Epithelial cell of esophagus (primary cell): ENCODE measurements around the gene TTC21A.

ENCODE experiments used
- DNase-seq: peaks from one replicate; pipeline ENCODE4 v3.0.0; 2010; ENCODE audit warnings: low read depth
- H3K4me3 ChIP-seq: 2 replicates; pipeline ENCODE4 v1.5.1; 2011; ENCODE audit warnings: mild to moderate bottlenecking, low read length, control low read depth
- TF ChIP-seq, protein P1 (sequence below): IDR thresholded peaks from 2 replicates; pipeline ENCODE4 v1.5.1; 2011; ENCODE audit warnings: low read depth, mild to moderate bottlenecking, low read length, control low read depth, inconsistent platforms; ENCODE audit not compliant: insufficient read depth; ENCODE audit errors: missing control alignments

The TTC21A gene

DNA sequence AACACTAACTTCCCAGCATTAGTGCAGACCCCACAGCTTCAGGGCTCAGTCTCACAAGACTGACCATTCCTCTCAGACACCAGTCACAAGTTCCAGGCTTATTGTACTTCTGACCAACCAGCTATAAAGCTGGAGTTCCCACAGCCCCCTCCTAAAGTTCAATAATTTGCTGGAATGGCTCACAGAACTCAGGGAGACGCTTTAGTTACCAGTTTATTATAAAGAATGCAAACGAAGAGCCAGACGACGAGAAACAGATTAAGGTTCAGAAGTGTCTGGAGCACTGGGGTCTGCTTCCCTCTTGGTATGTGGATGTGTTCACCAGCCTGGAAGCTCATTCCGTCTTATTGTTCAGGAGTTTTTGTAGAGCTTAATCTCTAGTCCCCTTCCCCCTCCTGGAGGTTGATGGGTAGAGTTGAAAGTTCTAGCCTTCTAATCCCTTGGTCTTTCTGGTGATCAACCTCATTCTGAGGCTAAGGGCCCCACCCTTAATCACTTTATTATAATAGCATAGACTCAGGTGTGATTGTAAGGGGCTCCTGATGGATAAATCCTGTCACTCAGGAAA is 50.8 kb downstream of the TTC21A start:
- H3K4me3 ChIP-seq = no peak overlapping the region
- DNase-seq = no peak
- TF ChIP-seq, protein P1, sequence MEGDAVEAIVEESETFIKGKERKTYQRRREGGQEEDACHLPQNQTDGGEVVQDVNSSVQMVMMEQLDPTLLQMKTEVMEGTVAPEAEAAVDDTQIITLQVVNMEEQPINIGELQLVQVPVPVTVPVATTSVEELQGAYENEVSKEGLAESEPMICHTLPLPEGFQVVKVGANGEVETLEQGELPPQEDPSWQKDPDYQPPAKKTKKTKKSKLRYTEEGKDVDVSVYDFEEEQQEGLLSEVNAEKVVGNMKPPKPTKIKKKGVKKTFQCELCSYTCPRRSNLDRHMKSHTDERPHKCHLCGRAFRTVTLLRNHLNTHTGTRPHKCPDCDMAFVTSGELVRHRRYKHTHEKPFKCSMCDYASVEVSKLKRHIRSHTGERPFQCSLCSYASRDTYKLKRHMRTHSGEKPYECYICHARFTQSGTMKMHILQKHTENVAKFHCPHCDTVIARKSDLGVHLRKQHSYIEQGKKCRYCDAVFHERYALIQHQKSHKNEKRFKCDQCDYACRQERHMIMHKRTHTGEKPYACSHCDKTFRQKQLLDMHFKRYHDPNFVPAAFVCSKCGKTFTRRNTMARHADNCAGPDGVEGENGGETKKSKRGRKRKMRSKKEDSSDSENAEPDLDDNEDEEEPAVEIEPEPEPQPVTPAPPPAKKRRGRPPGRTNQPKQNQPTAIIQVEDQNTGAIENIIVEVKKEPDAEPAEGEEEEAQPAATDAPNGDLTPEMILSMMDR = no peak

DNA sequence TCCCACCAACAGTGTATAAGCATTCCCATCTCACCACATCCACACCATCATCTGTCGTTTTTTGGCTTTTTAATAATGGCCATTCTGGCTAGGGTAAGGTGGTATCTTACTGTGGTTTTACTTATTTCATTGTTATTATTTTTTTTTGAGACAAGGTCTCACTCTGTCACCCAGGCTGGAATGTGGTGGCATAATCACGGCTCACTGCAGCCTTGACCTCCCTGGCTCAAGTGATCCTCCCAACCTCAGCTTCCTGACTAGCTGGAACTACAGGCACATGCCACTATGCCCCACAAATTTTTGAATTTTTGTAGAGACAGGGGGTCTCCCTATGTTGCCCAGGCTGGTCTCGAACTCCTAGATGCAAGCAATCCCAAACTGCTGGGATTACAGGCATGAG is 56.9 kb downstream of the TTC21A start:
- TF ChIP-seq, protein P1 = no peak
- no peak for DNase-seq
- no peak overlapping the region for H3K4me3 ChIP-seq

- no peak for DNase-seq
- TF ChIP-seq, protein P1 = no peak
- no peak overlapping the region for H3K4me3 ChIP-seq
Observed at GRCh38 chr3:39165518-39165917, 58.0 kb downstream of the TTC21A start.

DNA sequence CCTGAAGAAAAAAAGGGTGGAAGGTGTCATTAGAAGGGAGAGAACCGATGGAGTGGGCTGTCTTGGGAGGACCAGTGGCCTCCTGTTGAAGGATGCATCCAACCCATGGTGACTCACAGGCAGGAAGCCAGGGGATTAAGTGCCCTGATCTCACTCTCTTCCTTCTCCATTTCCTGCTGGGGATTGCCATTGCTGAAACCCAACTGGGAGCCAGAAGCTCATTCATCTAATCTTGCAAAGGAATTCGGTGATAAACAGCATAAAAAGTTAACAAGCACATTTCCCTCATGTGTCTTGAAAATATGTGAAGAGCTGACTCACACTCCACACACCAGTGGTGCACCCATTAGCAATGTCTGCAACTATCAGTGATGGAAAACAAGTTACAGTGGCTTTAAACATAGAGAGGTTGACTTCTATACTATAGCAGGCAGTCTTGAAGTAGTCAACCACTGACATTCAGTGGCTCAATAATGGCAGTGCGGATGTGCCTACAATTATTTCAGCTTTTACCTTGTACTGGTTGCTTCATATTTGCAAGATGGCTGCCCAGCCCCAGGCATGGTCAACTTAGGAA is 58.7 kb downstream of the TTC21A start:
- TF ChIP-seq, protein P1 = no peak
- peak; percentile 92 for DNase-seq
- H3K4me3 ChIP-seq = no peak overlapping the region

DNA sequence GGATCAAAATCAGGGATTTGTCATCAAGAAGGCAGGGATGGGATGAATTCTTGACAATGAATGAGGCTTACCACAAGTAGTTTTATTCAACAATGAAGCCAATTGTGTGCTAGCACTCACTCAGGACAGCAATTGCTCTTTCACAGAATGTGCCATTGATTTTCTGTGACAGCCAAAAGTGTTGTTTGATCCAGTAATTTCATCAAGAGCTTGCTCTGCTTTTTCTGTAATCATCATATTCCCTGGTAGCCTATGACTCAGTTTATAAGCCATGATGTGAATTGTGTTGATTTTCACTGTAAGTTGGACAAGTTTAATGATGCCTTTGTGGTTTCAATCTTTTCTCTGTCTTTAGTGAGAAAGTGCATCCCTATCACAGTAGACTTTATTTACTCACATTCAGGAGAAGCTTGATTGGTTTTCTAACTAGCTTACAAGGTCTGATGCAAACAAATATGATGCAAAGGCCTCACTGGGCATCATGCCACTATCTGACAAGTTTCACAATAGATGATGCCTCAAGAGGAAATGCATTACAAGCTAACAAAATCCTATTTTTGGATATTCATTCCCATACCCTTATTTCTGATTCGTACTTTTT is 59.6 kb downstream of the TTC21A start:
- DNase-seq = peak; percentile 96
- no peak overlapping the region for H3K4me3 ChIP-seq
- TF ChIP-seq, protein P1 = no peak

DNA sequence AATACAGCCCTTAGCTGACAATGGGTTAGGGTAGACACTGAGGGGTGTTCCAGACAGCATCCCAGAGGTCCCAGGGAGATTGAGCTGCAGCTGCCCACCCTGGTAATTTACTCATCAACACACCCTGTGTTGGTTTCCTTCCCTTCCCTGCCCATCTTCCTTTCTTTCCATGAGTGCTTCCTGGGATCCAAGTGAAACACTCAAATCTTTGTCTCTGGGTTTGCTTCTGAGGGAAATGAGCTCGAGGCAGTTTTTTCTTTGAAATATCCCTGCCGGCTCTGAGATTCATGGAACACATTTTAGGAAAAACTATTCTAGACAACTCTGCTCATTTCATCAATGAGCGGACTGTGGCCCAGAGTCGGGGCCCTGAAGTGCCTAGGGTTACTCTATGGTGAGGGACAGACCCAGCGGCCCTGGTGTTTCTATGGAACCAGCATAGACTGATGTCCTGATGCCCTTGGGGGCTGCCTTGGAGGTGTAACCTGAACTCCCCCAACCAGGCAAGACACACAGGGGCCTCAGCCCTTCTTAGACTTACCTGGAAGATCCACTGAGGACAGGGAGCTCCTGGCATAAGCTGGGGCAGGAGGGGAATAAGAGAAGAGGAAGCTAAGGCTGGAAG is 60.8 kb downstream of the TTC21A start:
- H3K4me3 ChIP-seq = no peak overlapping the region
- no peak for DNase-seq
- TF ChIP-seq, protein P1 = no peak

GRCh38 chr3:39169712-39170111 is 62.2 kb downstream of the TTC21A start:
- DNase-seq = no peak
- no peak overlapping the region for H3K4me3 ChIP-seq
- TF ChIP-seq, protein P1 = no peak
